ENCODE measurements around the gene C20orf141.

Gene C20orf141

GRCh38 chr20:2835331-2835796 is 20.6 kb downstream of the C20orf141 start:
- H3K4me3 ChIP-seq (ENCODE audit: low read depth, low read length): no peak overlapping the region
- TF ChIP-seq, protein P1, sequence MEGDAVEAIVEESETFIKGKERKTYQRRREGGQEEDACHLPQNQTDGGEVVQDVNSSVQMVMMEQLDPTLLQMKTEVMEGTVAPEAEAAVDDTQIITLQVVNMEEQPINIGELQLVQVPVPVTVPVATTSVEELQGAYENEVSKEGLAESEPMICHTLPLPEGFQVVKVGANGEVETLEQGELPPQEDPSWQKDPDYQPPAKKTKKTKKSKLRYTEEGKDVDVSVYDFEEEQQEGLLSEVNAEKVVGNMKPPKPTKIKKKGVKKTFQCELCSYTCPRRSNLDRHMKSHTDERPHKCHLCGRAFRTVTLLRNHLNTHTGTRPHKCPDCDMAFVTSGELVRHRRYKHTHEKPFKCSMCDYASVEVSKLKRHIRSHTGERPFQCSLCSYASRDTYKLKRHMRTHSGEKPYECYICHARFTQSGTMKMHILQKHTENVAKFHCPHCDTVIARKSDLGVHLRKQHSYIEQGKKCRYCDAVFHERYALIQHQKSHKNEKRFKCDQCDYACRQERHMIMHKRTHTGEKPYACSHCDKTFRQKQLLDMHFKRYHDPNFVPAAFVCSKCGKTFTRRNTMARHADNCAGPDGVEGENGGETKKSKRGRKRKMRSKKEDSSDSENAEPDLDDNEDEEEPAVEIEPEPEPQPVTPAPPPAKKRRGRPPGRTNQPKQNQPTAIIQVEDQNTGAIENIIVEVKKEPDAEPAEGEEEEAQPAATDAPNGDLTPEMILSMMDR (IDR thresholded peaks at IDR 0.05; ENCODE audit: borderline replicate concordance, insufficient read depth, low read depth, low read length): no peak

- no peak overlapping the region for H3K4me3 ChIP-seq (ENCODE audit: low read depth, low read length)
- TF ChIP-seq, protein P1 (IDR thresholded peaks at IDR 0.05; ENCODE audit: borderline replicate concordance, insufficient read depth, low read depth, low read length): no peak
These were observed 21.2 kb downstream of the C20orf141 start for GRCh38 chr20:2836035-2836434.

DNA sequence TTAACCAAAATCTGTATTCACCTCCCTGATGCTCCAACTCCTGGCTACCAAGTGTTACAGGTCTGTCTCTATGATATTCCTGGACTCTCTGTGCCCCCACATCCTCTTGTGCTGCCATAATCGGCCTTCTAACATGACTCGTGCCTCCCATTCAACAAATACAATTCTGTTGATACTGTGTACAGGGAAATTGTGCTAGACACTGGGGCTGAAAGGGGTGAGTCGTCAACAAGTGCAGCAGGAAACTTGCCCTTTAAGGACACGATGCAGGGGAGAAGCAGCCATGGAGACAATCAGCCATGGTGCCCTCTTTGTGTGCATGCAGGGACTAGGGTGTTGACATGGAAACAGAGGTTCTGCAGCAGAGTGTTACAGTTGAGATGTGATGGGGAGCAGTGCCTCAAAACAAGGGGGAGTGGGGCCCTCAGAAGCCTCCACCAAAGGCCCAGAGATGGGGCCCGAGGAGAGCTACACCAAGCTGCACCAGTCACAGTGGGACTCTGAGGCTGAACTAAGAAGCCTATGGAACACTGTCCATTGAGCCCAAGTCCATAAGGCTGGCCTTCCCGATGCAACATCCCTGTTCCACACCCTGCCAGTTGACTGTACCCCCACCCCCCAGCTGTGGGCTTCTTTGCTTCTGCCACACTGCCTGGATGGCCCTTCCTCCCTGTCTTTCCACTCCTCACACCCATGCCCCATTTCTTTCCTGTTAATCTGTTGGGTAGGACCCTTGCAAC is 22.6 kb downstream of the C20orf141 start:
- TF ChIP-seq, protein P1 (IDR thresholded peaks at IDR 0.05; ENCODE audit: borderline replicate concordance, insufficient read depth, low read depth, low read length): no peak

DNA sequence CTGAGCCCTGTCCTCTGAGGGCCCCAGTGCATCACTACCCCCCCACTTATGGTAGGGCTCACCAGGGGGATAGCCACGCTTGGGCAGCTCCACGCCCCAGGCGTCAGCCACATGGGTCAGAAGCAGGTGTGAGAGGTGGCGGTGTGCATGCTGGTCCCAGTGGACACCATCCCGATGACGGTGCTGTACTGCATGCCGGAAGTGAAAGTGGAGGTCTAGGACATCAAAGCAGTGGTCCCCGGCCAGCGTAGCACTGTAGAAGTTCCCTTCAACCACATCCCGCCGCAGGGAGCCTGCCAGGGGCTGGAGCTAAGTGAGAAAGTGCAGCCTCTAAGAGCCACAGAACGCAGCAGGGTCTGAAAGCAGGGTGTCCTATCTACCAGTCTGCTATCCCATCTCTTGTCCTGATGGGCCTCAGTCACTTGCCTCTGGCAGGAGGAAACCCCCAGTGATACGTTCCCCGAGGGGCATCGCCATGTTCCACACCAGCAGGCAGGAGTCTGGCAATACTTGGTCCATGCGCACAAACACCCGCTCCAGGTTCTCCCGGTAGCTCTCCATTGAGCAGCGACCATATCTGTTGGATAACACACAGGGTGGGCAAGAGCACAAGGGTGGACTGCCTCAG is 23.5 kb downstream of the C20orf141 start:
- TF ChIP-seq, protein P1 (IDR thresholded peaks at IDR 0.05; ENCODE audit: borderline replicate concordance, insufficient read depth, low read depth, low read length): no peak
- no peak overlapping the region for H3K4me3 ChIP-seq (ENCODE audit: low read depth, low read length)

More for the DNA sequence above, 22.6 kb downstream of the C20orf141 start:
- H3K4me3 ChIP-seq (ENCODE audit: low read depth, low read length): no peak overlapping the region

- TF ChIP-seq, protein P1 (IDR thresholded peaks at IDR 0.05; ENCODE audit: borderline replicate concordance, insufficient read depth, low read depth, low read length): no peak
- H3K4me3 ChIP-seq (ENCODE audit: low read depth, low read length): no peak overlapping the region
These were observed 24.3 kb downstream of the C20orf141 start for GRCh38 chr20:2838847-2839671.

DNA sequence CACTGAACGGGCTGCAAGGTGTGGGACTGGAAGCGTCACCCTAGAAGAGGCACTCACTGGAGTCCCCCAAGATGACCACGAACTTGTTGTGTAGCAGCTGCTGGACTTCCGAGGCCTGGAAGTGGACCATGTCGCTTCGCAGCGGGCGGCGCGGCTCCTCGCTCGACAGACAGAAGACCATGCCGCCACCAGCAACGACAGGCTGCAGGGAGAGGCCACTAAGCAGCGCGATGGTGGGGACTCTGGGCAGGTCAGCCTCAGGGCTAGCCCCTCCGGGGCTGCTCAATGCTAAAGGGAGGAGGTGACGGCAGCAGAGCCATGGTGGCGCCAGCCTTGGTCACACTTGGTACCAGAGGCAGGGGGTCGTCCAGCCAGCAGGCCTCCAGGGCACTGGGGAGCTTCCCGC is 24.9 kb downstream of the C20orf141 start:
- peak overlapping the region; percentile 85 for H3K4me3 ChIP-seq (ENCODE audit: low read depth, low read length)
- TF ChIP-seq, protein P1 (IDR thresholded peaks at IDR 0.05; ENCODE audit: borderline replicate concordance, insufficient read depth, low read depth, low read length): no peak
